HS-27A (cell line): ENCODE results near the gene ADRB2.
A peak's percentile ranks its signal among the peaks of the same experiment; 100 is the strongest.
"Not testable (repeated sequence)": the region's sequence is repeated elsewhere in the genome, so short reads cannot be mapped to it uniquely, and the experiment has no call there.

Experiments used
- DNase-seq: peaks from one replicate; pipeline ENCODE4 v3.0.0-alpha.2; 2012; ENCODE audit warnings: low read depth, missing footprints

ADRB2 gene

GRCh38 chr5:148826053-148826738 is at the start of gene ADRB2:
Gene ADRB2, plus strand, starts transcription at chr5:148826611. Its CDS starts 221 bp downstream, at chr5:148826832.
- peak; percentile 62 for DNase-seq

GRCh38 chr5:148776780-148777179 is 49.6 kb upstream of the ADRB2 start:
- DNase-seq, result peak; percentile 75

- no peak for DNase-seq
Measured at GRCh38 chr5:148778882-148779281, 47.5 kb upstream of the ADRB2 start.

GRCh38 chr5:148780711-148781110 is 45.7 kb upstream of the ADRB2 start:
- no peak for DNase-seq

GRCh38 chr5:148781766-148782165 is 44.6 kb upstream of the ADRB2 start:
- no peak for DNase-seq

- DNase-seq, result no peak
Measured at GRCh38 chr5:148785223-148785622, 41.2 kb upstream of the ADRB2 start.

GRCh38 chr5:148786456-148786855 is 40.0 kb upstream of the ADRB2 start:
- no peak for DNase-seq

GRCh38 chr5:148788636-148789035 is 37.8 kb upstream of the ADRB2 start:
- DNase-seq, result no peak

GRCh38 chr5:148790545-148791333 is 35.7 kb upstream of the ADRB2 start:
- DNase-seq, result no peak

- no peak for DNase-seq
Measured at GRCh38 chr5:148791334-148791667, 35.1 kb upstream of the ADRB2 start.

- no peak for DNase-seq
Measured at GRCh38 chr5:148791696-148792095, 34.7 kb upstream of the ADRB2 start.

GRCh38 chr5:148792744-148793143 is 33.7 kb upstream of the ADRB2 start:
- DNase-seq, result no peak

GRCh38 chr5:148793261-148793660 is 33.1 kb upstream of the ADRB2 start:
- DNase-seq, result no peak

- no peak for DNase-seq
Measured at GRCh38 chr5:148794275-148794674, 32.1 kb upstream of the ADRB2 start.

- DNase-seq, result no peak
Measured at GRCh38 chr5:148794729-148795561, 31.5 kb upstream of the ADRB2 start.

- no peak for DNase-seq
Measured at GRCh38 chr5:148796936-148797335, 29.5 kb upstream of the ADRB2 start.

- DNase-seq, result no peak
Measured at GRCh38 chr5:148798786-148799185, 27.6 kb upstream of the ADRB2 start.

- DNase-seq, result no peak
Measured at GRCh38 chr5:148799737-148800527, 26.5 kb upstream of the ADRB2 start.

- no peak for DNase-seq
Measured at GRCh38 chr5:148801682-148802276, 24.6 kb upstream of the ADRB2 start.

GRCh38 chr5:148803451-148803850 is 23.0 kb upstream of the ADRB2 start:
- not testable (repeated sequence) for DNase-seq

GRCh38 chr5:148804393-148804792 is 22.0 kb upstream of the ADRB2 start:
- no peak for DNase-seq
